ENCODE measurements around the gene THAP4.

THAP4 gene

DNA sequence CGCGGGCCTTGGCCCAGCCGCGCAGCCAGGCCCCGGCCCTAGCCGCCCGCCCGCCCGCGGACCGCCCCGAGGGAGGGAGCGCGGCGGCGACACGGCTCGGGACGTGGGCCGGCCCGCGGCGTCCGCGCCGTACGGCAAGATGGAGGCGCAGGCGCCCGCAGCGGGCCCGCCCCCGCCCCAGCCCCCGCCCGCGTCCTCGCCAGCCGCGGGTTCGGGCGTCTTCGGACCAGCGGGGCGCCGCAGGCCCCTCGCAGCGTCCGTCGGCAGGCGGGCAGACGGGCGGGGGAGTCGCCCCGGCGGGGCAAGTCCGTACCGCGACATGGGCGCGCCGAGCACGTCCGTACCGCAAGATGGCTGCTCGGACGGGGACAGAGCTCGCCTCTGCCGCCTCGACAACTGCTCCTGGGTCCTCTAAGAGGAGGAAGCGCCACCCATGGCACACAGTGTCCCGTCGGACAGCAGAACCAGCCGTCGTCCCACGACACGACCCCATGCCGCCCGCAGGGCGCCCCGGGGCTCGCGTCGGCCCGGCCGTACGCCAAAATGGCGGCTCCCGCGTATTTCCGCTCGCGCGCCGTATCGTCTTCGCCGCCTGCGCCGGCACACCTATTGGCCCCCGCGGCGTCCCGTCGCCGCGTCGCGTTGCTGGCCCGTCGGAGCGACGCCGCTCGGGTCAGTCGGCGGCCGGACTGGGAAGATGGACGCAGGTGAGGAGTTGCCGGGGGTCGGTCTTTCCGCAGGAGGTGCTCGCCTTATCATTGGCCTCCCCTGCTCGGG, at the start of gene THAP4, which contains the start of gene ATG4B:
Gene THAP4 (minus strand): TSS at position 141 of the 777 bp plus-strand sequence. CDS start 141 bp downstream, outside the sequence.
Gene ATG4B (plus strand): TSS at position 676 of the 777 bp plus-strand sequence. CDS start 22 bp downstream, at position 698.
- peak; percentile 93 for DNase-seq

- DNase-seq = no peak
Observed at GRCh38 chr2:241686324-241686649, 49.3 kb upstream of the THAP4 start.

- DNase-seq = peak; percentile 13
Observed at GRCh38 chr2:241680827-241681599, 44.1 kb upstream of the THAP4 start.

DNA sequence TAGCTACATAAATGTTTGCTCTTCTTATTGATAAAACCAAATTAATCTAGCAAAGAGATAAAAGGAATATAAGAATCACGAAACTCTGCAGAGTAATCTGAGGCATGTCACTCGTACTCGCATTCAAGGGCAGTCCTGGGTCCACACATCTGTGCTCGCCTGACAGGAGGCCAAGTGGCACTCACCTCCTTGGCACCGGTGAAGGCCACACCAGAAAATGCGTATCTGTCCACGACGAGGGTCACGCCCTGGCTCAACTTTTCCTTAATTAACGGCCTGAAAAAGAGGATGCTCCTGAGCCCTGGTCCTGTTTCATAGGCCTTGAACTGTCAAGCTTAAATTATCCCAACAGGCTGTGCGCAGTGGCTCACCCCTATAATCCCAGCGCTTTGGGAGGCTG, 43.1 kb upstream of the THAP4 start:
- DNase-seq = no peak

DNA sequence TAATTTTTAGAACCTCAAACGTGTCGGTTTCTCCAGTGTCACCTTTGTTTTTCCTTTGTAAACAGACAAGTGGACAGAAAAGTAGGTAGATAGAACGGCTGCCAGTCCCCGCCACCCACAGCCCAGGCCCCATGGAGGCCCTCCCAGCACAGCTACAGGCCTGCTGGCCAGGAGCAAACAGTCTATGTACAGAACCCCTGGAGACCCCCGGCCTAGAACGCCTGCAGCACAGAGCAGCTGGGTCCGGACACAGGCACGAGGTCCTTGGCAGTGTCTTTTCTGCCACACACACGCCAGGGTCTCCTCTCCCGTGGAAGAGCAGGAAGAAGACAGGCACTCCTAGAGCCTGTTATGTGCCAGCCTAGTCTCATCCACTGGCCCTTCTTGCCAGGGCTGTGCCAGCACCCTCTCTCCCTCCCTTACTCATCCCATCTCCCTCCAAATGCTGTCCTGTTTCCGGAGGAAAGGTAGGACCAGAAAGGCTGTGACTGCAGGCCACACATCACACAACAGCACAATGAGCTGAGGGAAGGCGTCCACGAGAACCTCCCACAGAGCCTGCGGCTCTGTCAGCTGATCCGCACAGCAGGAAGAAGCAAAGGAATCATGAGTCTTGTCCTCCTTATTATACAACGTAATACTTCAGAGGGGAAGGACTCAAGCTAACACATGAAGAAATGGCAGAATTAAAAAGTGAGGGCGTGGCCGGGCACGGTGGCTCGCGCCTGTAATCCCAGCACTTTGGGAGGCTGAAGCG, 42.0 kb upstream of the THAP4 start:
- no peak for DNase-seq

- no peak for DNase-seq
Observed at GRCh38 chr2:241678307-241678706, 41.3 kb upstream of the THAP4 start.

DNA sequence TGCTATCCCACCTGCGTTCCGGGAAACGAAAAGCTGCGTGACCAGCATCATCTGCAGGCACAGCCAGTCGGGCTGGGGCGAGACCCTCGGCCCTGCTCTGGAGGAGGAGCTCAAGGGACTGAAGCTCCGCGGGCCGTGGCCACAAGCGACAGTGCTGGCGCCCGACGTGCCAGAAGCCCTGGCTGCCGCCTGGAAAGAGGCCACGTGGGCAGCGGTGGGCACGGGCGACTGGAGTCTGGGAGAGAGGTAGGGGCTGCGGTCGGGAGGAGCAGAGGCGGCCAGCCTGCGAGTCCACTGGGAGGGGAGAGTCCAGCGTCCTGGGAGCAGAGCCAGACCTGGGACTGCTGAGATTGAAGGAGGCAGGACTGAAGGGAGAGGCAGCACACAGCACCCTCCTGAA, 40.4 kb upstream of the THAP4 start:
- no peak for DNase-seq

DNA sequence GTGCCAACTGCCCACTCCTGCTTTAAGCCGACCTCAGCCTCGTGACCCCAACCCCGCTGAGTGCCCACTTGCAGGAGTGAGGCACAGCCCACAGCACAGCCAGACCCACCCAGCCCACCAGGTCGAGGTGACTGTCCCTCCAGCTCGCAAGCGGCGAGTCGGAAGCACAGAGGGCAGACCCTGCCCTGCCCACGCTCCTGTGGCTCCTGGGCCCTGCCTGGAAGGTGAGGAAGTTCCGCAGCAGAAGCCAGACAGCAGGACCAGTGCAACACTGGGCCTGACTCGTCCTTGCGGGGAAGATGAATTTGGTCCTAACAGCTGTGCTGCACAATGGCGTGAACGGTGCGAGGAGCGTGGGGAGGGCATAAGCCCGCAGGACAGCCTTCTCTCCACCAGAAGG, 39.7 kb upstream of the THAP4 start:
- no peak for DNase-seq

DNA sequence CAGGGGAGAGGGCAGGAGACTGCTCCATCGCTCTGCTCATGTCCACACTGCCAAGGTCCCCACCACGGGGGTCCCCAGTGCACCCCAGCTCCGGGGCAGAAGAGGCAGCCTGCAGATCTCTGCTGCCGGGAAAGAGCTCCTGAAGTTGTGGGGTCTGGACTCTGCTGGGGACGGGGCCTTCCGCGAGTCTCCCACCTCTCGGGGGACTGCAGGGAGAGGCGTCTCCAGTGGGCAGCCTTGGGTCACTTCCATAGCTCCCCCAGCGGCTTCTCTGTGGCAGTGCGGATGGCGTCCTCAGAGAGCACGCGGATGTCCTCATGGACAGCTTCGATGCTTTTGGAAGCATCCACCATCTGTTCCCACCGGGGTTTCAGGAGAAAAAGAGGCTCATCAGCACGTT, 38.9 kb upstream of the THAP4 start:
- no peak for DNase-seq

DNA sequence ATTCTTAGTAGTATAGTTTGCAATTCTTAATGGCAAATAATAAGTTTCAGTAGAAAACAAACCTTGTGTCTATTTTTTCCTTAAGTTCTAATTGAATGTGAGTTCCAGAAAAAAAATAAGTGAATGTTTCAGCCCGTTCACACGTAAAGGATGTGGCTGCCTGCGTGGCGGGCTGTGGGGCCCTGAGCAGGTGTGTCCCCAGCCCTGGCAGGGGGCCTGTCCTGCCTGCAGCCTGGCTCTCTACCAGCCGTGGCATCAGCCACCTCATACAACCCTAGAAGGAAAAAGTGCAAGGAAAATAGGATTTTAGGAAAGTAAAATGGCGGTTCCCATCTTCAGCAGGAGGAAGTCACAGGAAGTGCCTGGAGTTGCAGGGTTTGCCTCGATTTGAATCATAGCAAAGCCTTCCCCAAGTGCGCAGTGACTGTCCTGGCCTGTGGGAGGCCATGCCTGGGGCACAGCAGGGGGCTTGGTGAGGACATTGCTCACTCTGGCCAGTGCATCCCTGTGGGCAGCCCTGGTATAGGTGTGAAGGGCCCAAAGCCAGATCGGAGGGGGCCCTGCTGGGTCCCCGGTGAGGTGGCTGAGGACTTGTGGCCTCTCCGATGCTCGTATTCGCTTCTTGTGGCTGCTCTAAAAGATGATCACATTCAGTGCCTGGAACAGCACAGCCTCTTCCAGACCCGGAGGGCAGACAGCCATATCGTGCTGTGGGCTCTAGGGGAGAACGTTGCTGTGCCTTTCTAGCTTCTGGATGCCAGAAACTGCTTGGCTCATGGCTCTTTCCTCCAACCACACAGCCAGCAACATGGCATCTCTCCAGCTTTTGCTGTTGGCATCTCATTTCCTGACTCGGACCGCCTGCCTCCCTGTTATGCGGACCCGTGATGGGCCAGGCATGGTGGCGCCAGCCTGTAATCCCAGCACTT, 37.1 kb upstream of the THAP4 start:
- no peak for DNase-seq

GRCh38 chr2:241673189-241673663, 36.3 kb upstream of the THAP4 start:
- DNase-seq = no peak

- DNase-seq = no peak
Observed at GRCh38 chr2:241672243-241673188, 35.6 kb upstream of the THAP4 start.

GRCh38 chr2:241671457-241672240, 34.7 kb upstream of the THAP4 start:
- DNase-seq = no peak

- DNase-seq = no peak
Observed at GRCh38 chr2:241670333-241671110, 33.6 kb upstream of the THAP4 start.

DNA sequence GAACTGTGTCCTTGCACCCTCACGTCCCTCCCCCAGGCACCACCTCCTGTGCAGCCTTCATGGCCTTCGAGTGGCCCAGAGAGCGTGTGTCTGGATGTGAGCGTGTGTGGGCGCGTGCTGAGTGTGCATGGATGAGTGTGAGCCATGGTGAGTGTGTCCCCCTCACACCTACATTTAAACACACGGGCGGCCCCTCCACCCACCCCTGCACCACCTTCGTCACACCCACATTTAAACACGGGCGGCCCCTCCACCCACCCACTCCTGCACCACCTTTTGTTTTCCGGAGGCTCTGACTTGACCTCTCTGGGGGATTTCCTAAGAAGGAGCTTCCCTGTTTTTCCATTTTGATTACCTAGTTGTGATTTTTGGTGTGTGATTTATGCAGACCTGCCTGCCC, 31.9 kb upstream of the THAP4 start:
- no peak for DNase-seq

- DNase-seq = no peak
Observed at GRCh38 chr2:241668354-241668753, 31.4 kb upstream of the THAP4 start.

GRCh38 chr2:241666627-241667400, 29.9 kb upstream of the THAP4 start:
- no peak for DNase-seq

- no peak for DNase-seq
Observed at GRCh38 chr2:241665731-241666440, 28.9 kb upstream of the THAP4 start.
